Activated T-cell treated with anti-CD3 and anti-CD28 coated beads for 4 hours (primary cell): ENCODE measurements around the gene NLRC3.

Experiments used
- DNase-seq: peaks from one replicate; pipeline ENCODE4 v3.0.0-alpha.2; 2020

Gene NLRC3

DNA sequence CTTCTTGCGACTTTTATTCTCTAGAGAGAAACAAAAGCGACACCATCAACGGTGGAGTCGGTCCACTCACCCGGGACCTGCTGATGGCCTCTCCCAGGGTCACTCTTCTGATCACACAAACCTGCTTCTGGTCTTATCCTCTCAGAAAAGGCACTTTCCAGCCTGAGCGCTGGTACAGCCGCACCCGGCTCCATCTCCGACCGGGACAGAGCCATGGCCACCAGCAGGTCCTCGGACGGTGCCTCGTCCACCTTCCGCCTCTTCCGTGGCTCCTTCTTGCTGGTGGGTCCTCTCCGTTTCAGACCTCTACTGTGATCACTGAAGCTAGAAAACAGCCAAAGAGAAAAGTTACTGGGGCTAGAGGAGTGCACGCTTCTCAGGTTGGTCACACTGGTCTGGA lies 20.5 kb upstream of the NLRC3 start:
- DNase-seq = no peak

- no peak for DNase-seq
Measured at GRCh38 chr16:3597226-3597625, 20.0 kb upstream of the NLRC3 start.

GRCh38 chr16:3596101-3596861 lies 19.1 kb upstream of the NLRC3 start:
- DNase-seq = no peak

DNA sequence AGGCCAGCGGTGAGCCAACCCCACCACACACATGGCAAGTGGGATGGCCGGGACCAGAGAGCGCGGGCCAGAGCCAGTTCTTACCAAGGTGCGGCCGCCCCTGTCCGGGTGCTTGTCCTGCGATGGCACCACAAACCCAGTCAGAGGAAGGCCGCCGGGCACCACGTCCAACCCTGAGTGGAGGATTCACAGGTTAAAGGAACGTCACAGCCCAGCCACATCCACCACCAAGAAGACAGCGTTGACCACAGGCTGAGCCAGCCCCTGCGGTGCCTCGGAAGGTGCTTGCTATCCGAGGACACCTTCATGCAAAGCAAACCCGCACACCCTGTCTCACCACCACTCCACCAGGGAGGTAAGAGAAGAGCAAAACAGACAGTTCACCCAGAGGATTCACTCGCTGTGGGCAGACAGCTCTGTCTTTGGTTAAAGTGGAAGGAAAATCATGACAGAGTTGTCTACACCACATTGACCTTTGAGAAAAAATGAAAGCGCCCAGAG lies 18.4 kb upstream of the NLRC3 start:
- DNase-seq = no peak

GRCh38 chr16:3595110-3595486 lies 17.9 kb upstream of the NLRC3 start:
- no peak for DNase-seq

- DNase-seq = no peak
Measured at GRCh38 chr16:3594316-3595109, 17.3 kb upstream of the NLRC3 start.

DNA sequence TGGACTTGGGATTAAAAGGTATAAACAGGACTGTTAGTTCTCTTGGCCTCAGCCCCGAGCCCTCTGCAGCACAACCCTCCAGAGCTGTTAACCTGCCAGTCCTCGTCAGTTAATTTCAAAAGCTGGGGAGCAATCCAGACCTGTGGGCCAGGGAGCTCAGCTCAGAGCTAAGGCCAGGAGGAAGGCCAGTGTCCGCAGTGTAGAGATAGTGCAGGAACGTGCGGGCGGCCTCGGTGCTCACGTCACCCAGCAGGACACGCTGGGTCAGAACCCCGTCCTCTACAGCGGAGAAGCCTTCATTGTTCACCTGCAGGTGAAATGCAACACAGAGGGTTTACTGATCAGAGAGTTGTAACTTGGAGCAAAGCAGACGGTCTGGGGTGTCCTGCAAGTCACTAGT lies 15.4 kb upstream of the NLRC3 start:
- DNase-seq = no peak

DNA sequence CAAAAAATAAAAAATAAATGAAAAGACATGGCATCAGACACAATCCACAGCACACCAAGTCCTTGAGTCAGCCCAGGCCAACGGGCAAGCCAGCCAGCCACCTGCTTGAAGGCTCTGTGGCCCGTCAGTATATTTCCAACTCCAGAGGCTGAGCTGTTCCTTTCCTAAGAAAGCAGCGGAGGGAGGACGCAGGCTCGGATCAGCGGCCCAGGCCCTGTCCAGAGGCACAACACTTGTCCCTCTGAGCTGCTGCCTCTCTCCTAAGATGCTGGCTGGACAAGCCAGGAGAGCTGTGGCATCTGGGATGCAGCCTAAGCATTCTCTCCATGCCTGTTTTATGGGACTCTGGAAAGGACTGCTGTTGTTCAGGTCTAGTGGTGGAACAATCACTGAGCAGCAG lies 14.8 kb upstream of the NLRC3 start:
- no peak for DNase-seq

DNA sequence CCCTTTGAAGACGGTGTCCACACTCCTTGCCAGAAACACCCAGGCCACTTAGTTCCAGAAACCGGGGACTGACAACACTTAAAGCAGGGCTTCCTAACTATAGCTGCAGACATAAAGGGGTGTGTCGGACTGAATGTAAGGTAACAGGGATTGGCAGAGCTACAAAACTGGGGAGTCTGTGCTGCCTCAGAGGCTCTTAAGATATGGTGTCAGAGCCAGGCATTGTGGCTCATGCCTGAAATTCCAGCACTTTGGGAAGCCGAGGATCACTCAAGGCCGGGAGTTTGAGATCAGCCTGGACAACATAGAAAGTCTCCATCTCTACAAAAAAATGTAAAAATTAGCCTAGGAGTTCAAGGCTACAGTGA lies 14.2 kb upstream of the NLRC3 start:
- no peak for DNase-seq

GRCh38 chr16:3590736-3591435 lies 13.7 kb upstream of the NLRC3 start:
- no peak for DNase-seq

GRCh38 chr16:3589991-3590701 lies 12.9 kb upstream of the NLRC3 start:
- DNase-seq = no peak

- no peak for DNase-seq
Measured at GRCh38 chr16:3589441-3589921, 12.3 kb upstream of the NLRC3 start.

- DNase-seq = no peak
Measured at GRCh38 chr16:3589001-3589400, 11.8 kb upstream of the NLRC3 start.

DNA sequence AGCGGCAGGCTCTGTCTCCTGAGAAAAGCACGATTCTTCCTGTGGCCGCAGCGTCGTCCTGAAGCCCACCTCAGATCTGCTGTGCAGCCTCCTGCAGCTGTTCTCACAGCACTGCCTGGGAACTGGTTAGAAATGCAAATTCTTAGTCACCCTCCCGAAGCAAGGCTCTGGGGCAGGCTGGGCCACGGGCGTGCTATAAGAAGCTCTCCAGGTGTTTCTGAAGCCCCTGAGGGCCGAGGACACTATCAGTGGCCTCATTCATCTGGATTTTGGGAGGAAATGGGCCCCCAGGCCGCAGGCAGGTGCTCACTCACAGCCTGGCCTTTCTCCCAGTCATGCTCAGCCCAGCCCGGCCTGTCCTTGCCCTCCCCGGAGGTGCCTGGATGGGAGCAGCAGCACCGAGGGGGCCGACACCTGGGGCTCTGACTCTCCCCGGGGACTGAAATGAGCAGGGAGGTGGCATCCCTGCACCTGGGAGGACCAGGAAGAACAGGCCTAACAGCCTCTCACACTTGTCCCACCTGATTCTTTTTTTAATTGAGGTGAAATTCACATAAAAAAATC lies 10.4 kb upstream of the NLRC3 start:
- DNase-seq = no peak

DNA sequence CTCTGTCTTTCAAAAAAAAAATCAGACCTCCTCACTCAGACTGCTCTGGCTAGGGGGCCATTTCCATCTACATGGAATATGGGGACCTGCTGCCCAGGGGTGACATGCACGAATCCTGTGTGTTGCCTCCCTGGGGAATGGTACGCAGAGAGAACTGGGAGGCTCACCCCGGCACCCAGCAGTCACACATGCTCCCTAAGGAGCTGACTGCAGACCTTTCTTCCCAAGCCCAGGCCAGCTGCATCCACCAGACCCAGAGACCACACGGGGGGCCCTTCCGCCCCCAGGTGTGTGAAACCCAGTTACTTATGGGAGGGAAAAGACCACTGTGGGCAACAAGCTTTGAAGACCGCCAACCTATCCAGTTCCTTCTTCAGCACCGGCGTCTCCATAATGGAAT lies 7.2 kb upstream of the NLRC3 start:
- no peak for DNase-seq

DNA sequence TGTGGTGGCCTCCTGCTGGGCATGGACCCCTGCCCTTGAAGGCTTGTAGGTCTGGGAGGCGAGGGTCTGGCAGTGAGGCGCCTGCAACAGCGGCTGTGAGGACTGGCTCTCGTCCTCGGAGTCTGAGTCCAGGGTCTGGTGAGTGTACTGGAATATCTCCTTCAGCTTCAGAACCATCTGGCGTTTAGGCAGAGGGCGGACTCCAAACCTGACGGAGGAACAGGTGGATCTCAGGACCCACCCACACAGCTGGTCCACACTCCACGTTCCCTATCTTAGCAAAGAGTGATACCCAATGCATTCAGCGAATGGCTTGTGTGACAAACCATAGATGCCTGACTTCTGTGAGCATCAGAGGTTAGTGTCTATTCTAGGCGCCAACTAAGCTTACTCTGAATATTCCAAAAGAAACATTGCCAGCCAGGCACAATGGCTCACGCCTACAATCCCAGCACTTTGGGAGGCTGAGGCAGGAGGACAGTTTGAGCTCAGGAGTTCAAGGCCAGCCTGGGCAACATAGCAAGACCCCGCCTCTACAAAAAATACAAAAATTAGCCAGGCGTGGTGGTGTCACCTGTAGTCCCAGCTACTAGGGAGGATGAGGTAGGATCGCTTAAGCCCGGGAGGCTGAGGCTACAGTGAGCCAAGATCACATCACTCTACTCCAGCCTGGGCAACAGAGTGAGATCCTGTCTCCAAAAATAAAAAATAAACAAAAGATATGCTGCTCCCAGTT lies 6.3 kb upstream of the NLRC3 start:
- DNase-seq = no peak

DNA sequence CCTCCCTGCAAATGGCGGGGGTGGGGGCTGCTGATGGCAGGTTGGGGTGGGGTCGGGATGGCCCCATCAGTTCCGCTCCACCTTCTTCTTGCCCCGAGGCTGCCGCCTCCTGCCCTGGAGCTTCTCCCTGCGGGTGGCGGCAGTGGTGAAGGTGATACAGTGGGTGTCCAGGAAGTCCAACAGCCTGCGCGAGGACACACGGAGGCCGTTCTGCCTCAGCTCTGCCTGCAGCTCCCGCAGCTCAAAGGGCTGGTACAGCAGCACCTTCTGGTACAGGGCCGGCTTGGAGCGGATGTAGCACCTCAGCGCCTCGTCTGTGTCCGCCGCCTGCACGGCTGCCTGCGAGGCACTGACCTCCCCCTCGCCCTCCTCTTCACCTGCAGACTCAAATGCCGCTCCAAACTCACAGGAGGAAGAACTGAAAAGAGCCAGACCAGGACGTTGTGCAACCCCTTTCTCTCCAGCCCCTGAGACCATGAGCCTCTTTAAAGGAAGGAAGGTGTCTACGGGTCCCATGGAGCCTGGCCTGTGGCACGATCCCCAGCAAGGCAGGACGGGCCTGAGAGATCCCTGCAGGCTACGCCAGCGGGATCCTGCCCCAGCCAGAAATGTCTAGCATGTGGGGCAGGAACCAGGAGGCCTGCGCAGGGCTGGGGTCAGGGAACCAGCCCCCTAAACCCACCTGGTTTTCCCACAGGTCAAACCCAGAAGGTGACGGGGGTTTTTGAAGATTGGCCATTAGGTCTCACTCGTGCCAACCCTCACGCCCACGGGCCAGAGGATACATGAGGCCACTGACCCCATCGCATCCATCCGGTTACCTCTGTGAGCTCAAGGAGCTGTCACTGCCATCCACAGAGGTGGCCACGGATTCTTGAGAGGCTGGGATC lies 5.3 kb upstream of the NLRC3 start:
- DNase-seq = no peak

- no peak for DNase-seq
Measured at GRCh38 chr16:3581392-3581791, 4.2 kb upstream of the NLRC3 start.

DNA sequence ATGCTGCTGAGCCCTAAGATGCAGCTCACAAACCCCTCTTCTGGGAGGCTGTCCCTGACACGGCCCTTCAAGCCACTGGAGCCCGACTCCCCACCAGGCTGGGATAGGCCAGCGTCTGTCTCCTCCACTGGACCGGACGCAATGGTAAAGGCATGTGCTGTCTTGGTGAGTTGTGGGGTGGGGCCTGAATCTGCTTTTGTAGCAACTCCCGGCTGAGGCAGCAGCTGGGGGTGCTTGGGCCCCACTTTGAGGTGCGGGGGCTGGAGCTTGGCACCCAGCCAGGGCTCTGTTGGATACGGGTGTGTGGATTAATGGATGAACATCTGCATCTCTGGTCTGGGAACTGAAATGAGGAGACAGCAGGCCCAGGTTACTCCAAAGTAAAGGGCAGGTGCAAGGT lies 3.5 kb upstream of the NLRC3 start:
- DNase-seq = no peak

GRCh38 chr16:3580251-3580651 lies 3.0 kb upstream of the NLRC3 start:
- no peak for DNase-seq

- no peak for DNase-seq
Measured at GRCh38 chr16:3579776-3580175, 2.6 kb upstream of the NLRC3 start.
